ENCODE data around the gene BLACAT1.

The BLACAT1 gene

GRCh38 chr1:205465392-205465791 is 9.5 kb upstream of the BLACAT1 start:
- no peak for TF ChIP-seq CTCF (IDR thresholded peaks at IDR 0.05; ENCODE audit: insufficient read depth, low read length, missing control alignments)
- DNase-seq (ENCODE audit: low read depth, low spot score) = no peak
- no peak overlapping the region for H3K4me3 ChIP-seq (ENCODE audit: low read depth, low read length)
- ChIA-PET CTCF (interaction anchor here (1.8 to 2.2 kb wide), 2 partner anchors 20 to 21 kb away, joined by 9 to 13 read pairs; no protein-coding TSS in a partner anchor), POLR2A (no interaction called here)

- ChIA-PET POLR2A (no interaction called here), CTCF (interaction anchor here (0.7 to 5.2 kb wide), 6 partner anchors 14 to 105 kb away, joined by 3 to 22 read pairs (median 4); no protein-coding TSS in a partner anchor)
- TF ChIP-seq CTCF (IDR thresholded peaks at IDR 0.05; ENCODE audit: insufficient read depth, low read length, missing control alignments) = no peak
- H3K4me3 ChIP-seq (ENCODE audit: low read depth, low read length) = no peak overlapping the region
- DNase-seq (ENCODE audit: low read depth, low spot score) = no peak
Measured at GRCh38 chr1:205458777-205459566, 3.1 kb upstream of the BLACAT1 start.

GRCh38 chr1:205456868-205457745 is 1.3 kb upstream of the BLACAT1 start:
- no peak for DNase-seq (ENCODE audit: low read depth, low spot score)
- ChIA-PET CTCF (interaction anchor here (1.0 to 5.2 kb wide), 6 partner anchors 12 to 103 kb away, joined by 3 to 22 read pairs (median 4); no protein-coding TSS in a partner anchor), POLR2A (no interaction called here)
- H3K4me3 ChIP-seq (ENCODE audit: low read depth, low read length) = no peak overlapping the region
- TF ChIP-seq CTCF (IDR thresholded peaks at IDR 0.05; ENCODE audit: insufficient read depth, low read length, missing control alignments) = no peak

- ChIA-PET POLR2A (no interaction called here), CTCF (interaction anchor here (0.9 to 5.2 kb wide), 5 partner anchors 21 to 102 kb away, joined by 3 to 22 read pairs (median 3); no protein-coding TSS in a partner anchor)
- H3K4me3 ChIP-seq (ENCODE audit: low read depth, low read length) = no peak overlapping the region
- no peak for TF ChIP-seq CTCF (IDR thresholded peaks at IDR 0.05; ENCODE audit: insufficient read depth, low read length, missing control alignments)
- DNase-seq (ENCODE audit: low read depth, low spot score) = no peak
Measured at GRCh38 chr1:205456383-205456867, 580 bp upstream of the BLACAT1 start.

GRCh38 chr1:205454903-205455335 is 926 bp downstream of the BLACAT1 start:
- ChIA-PET CTCF (interaction anchor here (0.7 to 2.2 kb wide), 3 partner anchors 10 to 100 kb away, joined by 3 to 7 read pairs (median 4); no protein-coding TSS in a partner anchor), POLR2A (no interaction called here)
- TF ChIP-seq CTCF (IDR thresholded peaks at IDR 0.05; ENCODE audit: insufficient read depth, low read length, missing control alignments) = no peak
- DNase-seq (ENCODE audit: low read depth, low spot score) = no peak
- H3K4me3 ChIP-seq (ENCODE audit: low read depth, low read length) = no peak overlapping the region

Data from AG04449 (cell line).